ENCODE measurements around the gene EMC9.

GRCh38 chr14:24098229-24098926 lies 43.0 kb downstream of the EMC9 start:
- TF ChIP-seq CTCF (IDR thresholded peaks at IDR 0.05) (no peak), POLR2A (IDR thresholded peaks at IDR 0.05) (no peak)
